ENCODE data around the gene TXNDC15. TPM values are rescaled to one million over a fixed set of nuclear protein-coding genes. Genes with fewer than 3 reads are reported as not detected.
"Not testable (repeated sequence)": the region's sequence is repeated elsewhere in the genome, so short reads cannot be mapped to it uniquely, and the experiment has no call there.

TXNDC15 gene
- total RNA-seq, 1 donor from 2014 or later = 211 TPM

- no peak for TF ChIP-seq CTCF (IDR thresholded peaks at IDR 0.05)
- no peaks in the 10 kb centered on the region for H3K27me3 ChIP-seq
- peak overlapping the region; percentile 92 to 94 for H3K4me3 ChIP-seq
- intact Hi-C loops (cut with DNase I) = loop anchor here (2.0 to 5.0 kb wide), 3 partner anchors 28 to 109 kb away; partner anchors contain the start of genes CAMLG, DDX46 and TXNDC15
- no peaks in the 10 kb centered on the region for H3K36me3 ChIP-seq
- peaks cover 6 to 36% of the 10 kb centered on the region in 2 donors for H3K4me1 ChIP-seq
- peak overlapping the region; percentile 95 to 97 for H3K27ac ChIP-seq
- no peaks in the 10 kb centered on the region for H3K9me3 ChIP-seq
- no peak for DNase-seq (ENCODE audit: low spot score in 2 of 2)
Measured at GRCh38 chr5:134846641-134846960, 27.6 kb upstream of the TXNDC15 start.

GRCh38 chr5:134849434-134849933, 24.7 kb upstream of the TXNDC15 start:
- not testable (repeated sequence) for H3K27me3 ChIP-seq; H3K36me3 ChIP-seq; H3K9me3 ChIP-seq; H3K27ac ChIP-seq; DNase-seq (ENCODE audit: low spot score in 2 of 2)
- Histone ChIP-seq H3K4me1 (peaks cover 6 to 39% of the 10 kb centered on the region in 2 donors), H3K4me3 (peak overlapping the region in 1 of 2 donors; percentile 27)
- intact Hi-C loops (cut with DNase I) = loop anchor here (5.0 kb wide), 2 partner anchors 92 to 112 kb away; partner anchors contain the start of genes CAMLG and DDX46

- peak in 2 of 3 experiments; percentile 29 to 36 for TF ChIP-seq CTCF (IDR thresholded peaks at IDR 0.05)
- peak overlapping the region in 1 of 2 donors; percentile 23 for H3K27ac ChIP-seq
- no peaks in the 10 kb centered on the region for H3K9me3 ChIP-seq
- intact Hi-C loops (cut with DNase I) = no loop called here
- DNase-seq (ENCODE audit: low spot score in 2 of 2) = no peak
- H3K36me3 ChIP-seq = peaks cover 21 to 23% of the 10 kb centered on the region in 2 donors
- H3K27me3 ChIP-seq = no peaks in the 10 kb centered on the region
- peak overlapping the region in 1 of 2 donors; percentile 10 for H3K4me3 ChIP-seq
- H3K4me1 ChIP-seq = peaks cover 6 to 39% of the 10 kb centered on the region in 2 donors
Measured at GRCh38 chr5:134851307-134851923, 22.8 kb upstream of the TXNDC15 start.

- H3K36me3 ChIP-seq = peaks cover 41 to 56% of the 10 kb centered on the region in 2 donors
- H3K27me3 ChIP-seq; H3K27ac ChIP-seq; H3K9me3 ChIP-seq; intact Hi-C loops (cut with DNase I); H3K4me3 ChIP-seq; DNase-seq (ENCODE audit: low spot score in 2 of 2); H3K4me1 ChIP-seq: not testable (repeated sequence)
Measured at GRCh38 chr5:134856465-134856864, 17.7 kb upstream of the TXNDC15 start.

- H3K27ac ChIP-seq = no peak overlapping the region
- peaks cover 41 to 54% of the 10 kb centered on the region in 2 donors for H3K36me3 ChIP-seq
- no peaks in the 10 kb centered on the region for H3K27me3 ChIP-seq
- no peak for DNase-seq (ENCODE audit: low spot score in 2 of 2)
- no peaks in the 10 kb centered on the region for H3K4me1 ChIP-seq
- TF ChIP-seq CTCF (IDR thresholded peaks at IDR 0.05) = no peak
- no peak overlapping the region for H3K4me3 ChIP-seq
- no peaks in the 10 kb centered on the region for H3K9me3 ChIP-seq
- intact Hi-C loops (cut with DNase I) = no loop called here
Measured at GRCh38 chr5:134857401-134857800, 16.8 kb upstream of the TXNDC15 start.

GRCh38 chr5:134864707-134865106, 9.5 kb upstream of the TXNDC15 start:
- no peak overlapping the region for H3K4me3 ChIP-seq
- no peak for DNase-seq (ENCODE audit: low spot score in 2 of 2)

More at GRCh38 chr5:134864707-134865106, 9.5 kb upstream of the TXNDC15 start:
- no peak overlapping the region for H3K27ac ChIP-seq
- intact Hi-C loops (cut with DNase I) = no loop called here
- H3K27me3 ChIP-seq = no peaks in the 10 kb centered on the region
- no peaks in the 10 kb centered on the region for H3K4me1 ChIP-seq
- peaks cover 14% of the 10 kb centered on the region in 2 donors for H3K36me3 ChIP-seq
- no peaks in the 10 kb centered on the region for H3K9me3 ChIP-seq
- no peak for TF ChIP-seq CTCF (IDR thresholded peaks at IDR 0.05)

Data from ascending aorta (tissue), 2 donors.